HuH-7.5 (cell line): ENCODE data around the gene R3HDM1.
"Not testable (repeated sequence)": the region's sequence is repeated elsewhere in the genome, so short reads cannot be mapped to it uniquely, and the experiment has no call there.

Source experiments
- DNase-seq: peaks from one replicate; pipeline ENCODE4 v3.0.0; 2011; ENCODE audit warnings: low spot score

R3HDM1 gene

GRCh38 chr2:135573620-135574019 is 42.3 kb downstream of the R3HDM1 start:
- DNase-seq, result no peak

- DNase-seq, result no peak
Measured at GRCh38 chr2:135581282-135581681, 50.0 kb downstream of the R3HDM1 start.

GRCh38 chr2:135582383-135582782 is 51.1 kb downstream of the R3HDM1 start:
- no peak for DNase-seq

GRCh38 chr2:135585586-135585985 is 54.3 kb downstream of the R3HDM1 start:
- DNase-seq, result no peak

GRCh38 chr2:135586148-135586547 is 54.9 kb downstream of the R3HDM1 start:
- DNase-seq, result no peak

GRCh38 chr2:135587958-135588357 is 56.7 kb downstream of the R3HDM1 start:
- DNase-seq, result no peak

GRCh38 chr2:135590619-135591260 is 59.5 kb downstream of the R3HDM1 start:
- no peak for DNase-seq

GRCh38 chr2:135600915-135601314 is 69.6 kb downstream of the R3HDM1 start:
- no peak for DNase-seq

- DNase-seq, result no peak
Measured at GRCh38 chr2:135603543-135603942, 72.3 kb downstream of the R3HDM1 start.

GRCh38 chr2:135607561-135607960 is 76.3 kb downstream of the R3HDM1 start:
- no peak for DNase-seq

GRCh38 chr2:135612319-135612718 is 81.0 kb downstream of the R3HDM1 start:
- DNase-seq, result no peak

GRCh38 chr2:135615404-135615803 is 84.1 kb downstream of the R3HDM1 start:
- DNase-seq, result no peak

GRCh38 chr2:135617501-135618015 is 86.3 kb downstream of the R3HDM1 start:
- DNase-seq, result no peak

- no peak for DNase-seq
Measured at GRCh38 chr2:135620198-135620597, 88.9 kb downstream of the R3HDM1 start.

GRCh38 chr2:135629520-135629919 is 98.2 kb downstream of the R3HDM1 start:
- DNase-seq, result no peak

- not testable (repeated sequence) for DNase-seq
Measured at GRCh38 chr2:135630034-135630433, 98.8 kb downstream of the R3HDM1 start.

- DNase-seq, result no peak
Measured at GRCh38 chr2:135630488-135630887, 99.2 kb downstream of the R3HDM1 start.

GRCh38 chr2:135633582-135633981 is 102.3 kb downstream of the R3HDM1 start:
- no peak for DNase-seq

- no peak for DNase-seq
Measured at GRCh38 chr2:135635212-135635835, 104.0 kb downstream of the R3HDM1 start.

GRCh38 chr2:135636982-135637381 is 105.7 kb downstream of the R3HDM1 start:
- no peak for DNase-seq

GRCh38 chr2:135637456-135638087 is 106.3 kb downstream of the R3HDM1 start:
- no peak for DNase-seq

- no peak for DNase-seq
Measured at GRCh38 chr2:135638825-135639224, 107.5 kb downstream of the R3HDM1 start.
